ENCODE data around the gene NCBP2L. TPM values are rescaled to one million over a fixed set of nuclear protein-coding genes. Genes with fewer than 3 reads are reported as not detected.

Gene NCBP2L
- total RNA-seq, 1 donor from 2014 or later, result not detected

GRCh38 chrX:107836958-107837357 is 59.4 kb downstream of the NCBP2L start:
- intact Hi-C loops (cut with micrococcal nuclease), result no loop called here
- H3K4me3 Mint-ChIP-seq, result no peak overlapping the region
- DNase-seq, result no peak
- H3K4me1 Mint-ChIP-seq, result peaks cover 1% of the 10 kb centered on the region
- H3K36me3 Mint-ChIP-seq (ENCODE audit: low read depth), result peaks cover 3% of the 10 kb centered on the region
- H3K27me3 Mint-ChIP-seq, result peaks cover 2% of the 10 kb centered on the region
- no peak overlapping the region for H3K27ac Mint-ChIP-seq
- H3K9me3 Mint-ChIP-seq, result no peaks in the 10 kb centered on the region

GRCh38 chrX:107840971-107841370 is 63.4 kb downstream of the NCBP2L start:
- intact Hi-C loops (cut with micrococcal nuclease), result no loop called here
- H3K27ac Mint-ChIP-seq, result no peak overlapping the region
- DNase-seq, result no peak
- H3K36me3 Mint-ChIP-seq (ENCODE audit: low read depth), result peaks cover 3% of the 10 kb centered on the region
- peaks cover 1% of the 10 kb centered on the region for H3K4me1 Mint-ChIP-seq
- no peak overlapping the region for H3K4me3 Mint-ChIP-seq
- H3K27me3 Mint-ChIP-seq, result peaks cover 2% of the 10 kb centered on the region
- H3K9me3 Mint-ChIP-seq, result no peaks in the 10 kb centered on the region

- DNase-seq, result no peak
- peaks cover 1% of the 10 kb centered on the region for H3K27me3 Mint-ChIP-seq
- peaks cover 1% of the 10 kb centered on the region for H3K4me1 Mint-ChIP-seq
- peaks cover 3% of the 10 kb centered on the region for H3K36me3 Mint-ChIP-seq (ENCODE audit: low read depth)
- H3K4me3 Mint-ChIP-seq, result no peak overlapping the region
- no peaks in the 10 kb centered on the region for H3K9me3 Mint-ChIP-seq
- H3K27ac Mint-ChIP-seq, result no peak overlapping the region
- intact Hi-C loops (cut with micrococcal nuclease), result no loop called here
These were observed 65.3 kb downstream of the NCBP2L start for GRCh38 chrX:107842715-107843400.

Other genes with a start within 250 kb of the NCBP2L start
- 112 and 115 TPM in 2 replicates for gene PRPS1, start 149.2 kb upstream of the NCBP2L start, total RNA-seq
- 17.4 and 18.2 TPM in 2 replicates for gene TSC22D3, start 1.9 kb upstream of the NCBP2L start, total RNA-seq
- 4.5 and 5.2 TPM in 2 replicates for gene MID2, start 48.1 kb downstream of the NCBP2L start, total RNA-seq
- not detected in 2 replicates for gene TEX13B, start 204.6 kb downstream of the NCBP2L start, total RNA-seq

Data from activated CD4-positive, alpha-beta T cell treated with anti-CD3 and anti-CD28 coated beads, Interleukin-2, amount 10 ng/mL, durations not matched to agents 24 days and 14 days (primary cell).